Non-pigmented ciliary epithelial cell (primary cell): ENCODE results near the gene B4GALT1.

Experiments used
- DNase-seq: peaks from one replicate; pipeline ENCODE4 v3.0.0-alpha.2; 2010; ENCODE audit warnings: low read depth

B4GALT1 gene

GRCh38 chr9:33167084-33167971 is at the start of gene B4GALT1:
TSS of gene B4GALT1 (minus strand) at chr9:33167336. CDS start at chr9:33167169, 167 bp downstream.
- DNase-seq, result no peak

- DNase-seq, result no peak
Measured at GRCh38 chr9:33211695-33212393, 44.7 kb upstream of the B4GALT1 start.

- no peak for DNase-seq
Measured at GRCh38 chr9:33210006-33210715, 43.0 kb upstream of the B4GALT1 start.

GRCh38 chr9:33209394-33209793 is 42.3 kb upstream of the B4GALT1 start:
- no peak for DNase-seq

GRCh38 chr9:33202552-33203201 is 35.5 kb upstream of the B4GALT1 start:
- DNase-seq, result peak; percentile 34

GRCh38 chr9:33202018-33202417 is 34.9 kb upstream of the B4GALT1 start:
- DNase-seq, result no peak

GRCh38 chr9:33198165-33198564 is 31.0 kb upstream of the B4GALT1 start:
- DNase-seq, result no peak

GRCh38 chr9:33197279-33198152 is 30.4 kb upstream of the B4GALT1 start:
- no peak for DNase-seq

GRCh38 chr9:33196736-33197135 is 29.6 kb upstream of the B4GALT1 start:
- DNase-seq, result no peak

GRCh38 chr9:33193818-33194217 is 26.7 kb upstream of the B4GALT1 start:
- DNase-seq, result no peak

GRCh38 chr9:33192493-33193255 is 25.5 kb upstream of the B4GALT1 start:
- no peak for DNase-seq

- DNase-seq, result no peak
Measured at GRCh38 chr9:33190021-33190705, 23.0 kb upstream of the B4GALT1 start.

GRCh38 chr9:33189331-33189791 is 22.2 kb upstream of the B4GALT1 start:
- no peak for DNase-seq

GRCh38 chr9:33188711-33189110 is 21.6 kb upstream of the B4GALT1 start:
- DNase-seq, result no peak

- DNase-seq, result no peak
Measured at GRCh38 chr9:33187519-33188218, 20.5 kb upstream of the B4GALT1 start.

GRCh38 chr9:33186457-33187168 is 19.5 kb upstream of the B4GALT1 start:
- no peak for DNase-seq

GRCh38 chr9:33185858-33186257 is 18.7 kb upstream of the B4GALT1 start:
- no peak for DNase-seq

GRCh38 chr9:33185406-33185805 is 18.3 kb upstream of the B4GALT1 start:
- DNase-seq, result no peak
